HEK293 (cell line): ENCODE data around the gene IL1R1.

ENCODE experiments used
- TF ChIP-seq, protein P1 (sequence below): fragments of 450-650 bp; formaldehyde crosslinking; IDR thresholded peaks from 2 replicates; pipeline ENCODE4 v1.5.1; 2016; ENCODE audit warnings: missing biosample characterization, missing genetic modification characterization
- TF ChIP-seq, protein P2 (sequence below): fragments of 450-650 bp; formaldehyde crosslinking; IDR thresholded peaks from 2 replicates; pipeline ENCODE4 v1.5.1; 2016; ENCODE audit warnings: missing biosample characterization, missing genetic modification characterization

DNA sequence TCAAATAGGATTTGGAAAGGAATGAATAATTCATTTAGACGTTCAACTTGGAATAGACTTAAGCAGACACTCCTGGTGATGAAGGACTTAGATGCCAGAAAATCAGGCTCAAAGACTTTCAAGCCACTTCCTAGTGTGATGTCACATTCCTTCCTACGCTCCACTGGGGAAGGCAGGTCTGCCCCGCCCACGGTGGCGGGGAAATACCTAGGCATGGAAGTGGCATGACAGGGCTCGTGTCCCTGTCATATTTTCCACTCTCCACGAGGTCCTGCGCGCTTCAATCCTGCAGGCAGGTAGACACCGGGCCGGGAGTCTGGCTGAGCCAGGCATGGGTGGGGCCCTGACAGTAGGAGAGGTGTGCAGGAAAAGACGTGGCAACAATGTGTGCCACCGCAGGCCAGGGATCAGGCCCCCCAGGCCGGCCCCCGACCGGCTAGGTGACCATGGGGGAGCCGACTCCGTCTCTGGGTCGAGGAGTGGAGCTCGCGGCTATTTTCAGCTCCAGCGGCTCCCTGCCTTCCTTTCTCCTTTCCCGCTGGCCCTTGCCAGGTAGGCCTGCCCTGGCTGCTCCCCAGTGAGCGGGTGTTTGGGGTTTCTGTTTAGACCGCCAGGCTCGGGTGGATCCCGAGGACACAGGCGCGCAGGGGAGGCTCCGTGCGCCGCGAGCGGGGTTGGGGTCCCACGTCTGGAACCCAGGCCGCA, 44.4 kb downstream of the IL1R1 start, which contains the start of gene IL1RL2:
- TF ChIP-seq, protein P1, sequence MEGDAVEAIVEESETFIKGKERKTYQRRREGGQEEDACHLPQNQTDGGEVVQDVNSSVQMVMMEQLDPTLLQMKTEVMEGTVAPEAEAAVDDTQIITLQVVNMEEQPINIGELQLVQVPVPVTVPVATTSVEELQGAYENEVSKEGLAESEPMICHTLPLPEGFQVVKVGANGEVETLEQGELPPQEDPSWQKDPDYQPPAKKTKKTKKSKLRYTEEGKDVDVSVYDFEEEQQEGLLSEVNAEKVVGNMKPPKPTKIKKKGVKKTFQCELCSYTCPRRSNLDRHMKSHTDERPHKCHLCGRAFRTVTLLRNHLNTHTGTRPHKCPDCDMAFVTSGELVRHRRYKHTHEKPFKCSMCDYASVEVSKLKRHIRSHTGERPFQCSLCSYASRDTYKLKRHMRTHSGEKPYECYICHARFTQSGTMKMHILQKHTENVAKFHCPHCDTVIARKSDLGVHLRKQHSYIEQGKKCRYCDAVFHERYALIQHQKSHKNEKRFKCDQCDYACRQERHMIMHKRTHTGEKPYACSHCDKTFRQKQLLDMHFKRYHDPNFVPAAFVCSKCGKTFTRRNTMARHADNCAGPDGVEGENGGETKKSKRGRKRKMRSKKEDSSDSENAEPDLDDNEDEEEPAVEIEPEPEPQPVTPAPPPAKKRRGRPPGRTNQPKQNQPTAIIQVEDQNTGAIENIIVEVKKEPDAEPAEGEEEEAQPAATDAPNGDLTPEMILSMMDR (tag by site-specific recombination): no peak
- TF ChIP-seq, protein P2, sequence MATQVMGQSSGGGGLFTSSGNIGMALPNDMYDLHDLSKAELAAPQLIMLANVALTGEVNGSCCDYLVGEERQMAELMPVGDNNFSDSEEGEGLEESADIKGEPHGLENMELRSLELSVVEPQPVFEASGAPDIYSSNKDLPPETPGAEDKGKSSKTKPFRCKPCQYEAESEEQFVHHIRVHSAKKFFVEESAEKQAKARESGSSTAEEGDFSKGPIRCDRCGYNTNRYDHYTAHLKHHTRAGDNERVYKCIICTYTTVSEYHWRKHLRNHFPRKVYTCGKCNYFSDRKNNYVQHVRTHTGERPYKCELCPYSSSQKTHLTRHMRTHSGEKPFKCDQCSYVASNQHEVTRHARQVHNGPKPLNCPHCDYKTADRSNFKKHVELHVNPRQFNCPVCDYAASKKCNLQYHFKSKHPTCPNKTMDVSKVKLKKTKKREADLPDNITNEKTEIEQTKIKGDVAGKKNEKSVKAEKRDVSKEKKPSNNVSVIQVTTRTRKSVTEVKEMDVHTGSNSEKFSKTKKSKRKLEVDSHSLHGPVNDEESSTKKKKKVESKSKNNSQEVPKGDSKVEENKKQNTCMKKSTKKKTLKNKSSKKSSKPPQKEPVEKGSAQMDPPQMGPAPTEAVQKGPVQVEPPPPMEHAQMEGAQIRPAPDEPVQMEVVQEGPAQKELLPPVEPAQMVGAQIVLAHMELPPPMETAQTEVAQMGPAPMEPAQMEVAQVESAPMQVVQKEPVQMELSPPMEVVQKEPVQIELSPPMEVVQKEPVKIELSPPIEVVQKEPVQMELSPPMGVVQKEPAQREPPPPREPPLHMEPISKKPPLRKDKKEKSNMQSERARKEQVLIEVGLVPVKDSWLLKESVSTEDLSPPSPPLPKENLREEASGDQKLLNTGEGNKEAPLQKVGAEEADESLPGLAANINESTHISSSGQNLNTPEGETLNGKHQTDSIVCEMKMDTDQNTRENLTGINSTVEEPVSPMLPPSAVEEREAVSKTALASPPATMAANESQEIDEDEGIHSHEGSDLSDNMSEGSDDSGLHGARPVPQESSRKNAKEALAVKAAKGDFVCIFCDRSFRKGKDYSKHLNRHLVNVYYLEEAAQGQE (tag by site-specific recombination): no peak
